ENCODE results near the gene NRAP. TPM values are rescaled to one million over a fixed set of nuclear protein-coding genes. Genes with fewer than 3 reads are reported as not detected.

Gene NRAP
- polyA plus RNA-seq, 1 donor from 2014 or later, result not detected

DNA sequence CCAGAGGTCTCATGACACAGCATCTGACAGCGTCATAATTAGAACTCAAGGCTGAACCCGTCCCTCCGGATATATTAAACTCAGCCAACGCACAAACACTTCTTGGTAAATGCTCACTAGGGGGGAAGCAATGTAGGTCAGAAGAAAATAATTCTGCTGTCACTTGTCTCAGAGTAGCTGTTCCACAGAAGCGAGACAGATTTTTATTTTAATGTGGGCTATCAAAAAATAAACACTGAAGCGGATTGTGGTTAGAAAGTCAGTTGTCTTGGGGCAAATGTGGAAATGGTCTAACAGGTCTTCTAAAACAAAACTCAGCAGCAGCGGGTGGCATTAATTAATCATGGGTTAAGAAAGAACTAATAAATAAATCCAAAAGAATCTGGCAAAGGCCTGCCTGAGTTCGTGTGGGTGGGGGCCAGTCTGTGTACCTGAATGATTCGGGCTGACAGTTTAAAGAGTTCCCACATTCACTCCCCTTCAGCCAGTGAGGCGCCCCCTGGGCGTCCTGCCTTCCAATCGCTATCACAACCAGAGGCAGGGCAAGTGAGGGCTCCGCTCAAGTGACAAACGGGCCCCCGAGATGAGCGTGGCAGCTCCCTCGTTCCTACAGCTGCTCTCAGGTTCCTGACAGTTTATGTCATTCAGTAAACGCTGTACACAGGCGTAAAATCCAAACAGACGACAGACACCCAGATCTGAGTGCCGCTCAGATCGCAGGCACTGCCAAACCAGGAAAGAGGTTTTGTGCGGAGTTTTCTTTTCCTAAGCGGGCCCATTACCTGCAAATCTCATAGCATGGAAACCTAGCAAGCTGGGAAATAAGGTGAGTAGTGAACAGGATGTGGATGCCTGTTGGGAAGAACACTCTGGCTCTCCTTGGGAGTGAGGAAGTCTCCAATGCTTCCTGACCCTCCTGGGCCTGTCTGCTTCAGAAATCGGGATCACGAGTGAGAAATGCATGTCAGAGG is 52.9 kb downstream of the NRAP start:
- Histone ChIP-seq H3K79me2 (replicated peaks; ENCODE audit: insufficient read depth, low read length) (no peaks in the 10 kb centered on the region), H2AFZ (ENCODE audit: low read depth, low read length) (no peak overlapping the region), H3F3A (ENCODE audit: insufficient read depth, low read length, poor library complexity, severe bottlenecking) (no peaks in the 10 kb centered on the region), H3K9me2 (ENCODE audit: insufficient read depth, low read length) (no peaks in the 10 kb centered on the region), H3K27me3 (ENCODE audit: insufficient read depth, low read depth, low read length) (no peaks in the 10 kb centered on the region), H3K4me2 (ENCODE audit: low read length) (no peak overlapping the region), H3K9me3 (ENCODE audit: low read length) (no peaks in the 10 kb centered on the region), H3K4me3 (ENCODE audit: low read length) (no peak overlapping the region), H3K27ac (ENCODE audit: low read length) (no peak overlapping the region), H3K9ac (ENCODE audit: low read length) (no peak overlapping the region), H4K20me1 (ENCODE audit: insufficient read depth) (no peaks in the 10 kb centered on the region), H3K36me3 (ENCODE audit: insufficient read depth, low read length) (no peaks in the 10 kb centered on the region)
- TF ChIP-seq, protein P1, sequence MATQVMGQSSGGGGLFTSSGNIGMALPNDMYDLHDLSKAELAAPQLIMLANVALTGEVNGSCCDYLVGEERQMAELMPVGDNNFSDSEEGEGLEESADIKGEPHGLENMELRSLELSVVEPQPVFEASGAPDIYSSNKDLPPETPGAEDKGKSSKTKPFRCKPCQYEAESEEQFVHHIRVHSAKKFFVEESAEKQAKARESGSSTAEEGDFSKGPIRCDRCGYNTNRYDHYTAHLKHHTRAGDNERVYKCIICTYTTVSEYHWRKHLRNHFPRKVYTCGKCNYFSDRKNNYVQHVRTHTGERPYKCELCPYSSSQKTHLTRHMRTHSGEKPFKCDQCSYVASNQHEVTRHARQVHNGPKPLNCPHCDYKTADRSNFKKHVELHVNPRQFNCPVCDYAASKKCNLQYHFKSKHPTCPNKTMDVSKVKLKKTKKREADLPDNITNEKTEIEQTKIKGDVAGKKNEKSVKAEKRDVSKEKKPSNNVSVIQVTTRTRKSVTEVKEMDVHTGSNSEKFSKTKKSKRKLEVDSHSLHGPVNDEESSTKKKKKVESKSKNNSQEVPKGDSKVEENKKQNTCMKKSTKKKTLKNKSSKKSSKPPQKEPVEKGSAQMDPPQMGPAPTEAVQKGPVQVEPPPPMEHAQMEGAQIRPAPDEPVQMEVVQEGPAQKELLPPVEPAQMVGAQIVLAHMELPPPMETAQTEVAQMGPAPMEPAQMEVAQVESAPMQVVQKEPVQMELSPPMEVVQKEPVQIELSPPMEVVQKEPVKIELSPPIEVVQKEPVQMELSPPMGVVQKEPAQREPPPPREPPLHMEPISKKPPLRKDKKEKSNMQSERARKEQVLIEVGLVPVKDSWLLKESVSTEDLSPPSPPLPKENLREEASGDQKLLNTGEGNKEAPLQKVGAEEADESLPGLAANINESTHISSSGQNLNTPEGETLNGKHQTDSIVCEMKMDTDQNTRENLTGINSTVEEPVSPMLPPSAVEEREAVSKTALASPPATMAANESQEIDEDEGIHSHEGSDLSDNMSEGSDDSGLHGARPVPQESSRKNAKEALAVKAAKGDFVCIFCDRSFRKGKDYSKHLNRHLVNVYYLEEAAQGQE (IDR thresholded peaks at IDR 0.05; ENCODE audit: borderline replicate concordance), result peak; percentile 93
- TF ChIP-seq SMC3 (conservative IDR thresholded peaks at IDR 0.05; ENCODE audit: poor library complexity) (no peak), EZH2 (IDR thresholded peaks at IDR 0.05; ENCODE audit: borderline replicate concordance, insufficient read depth, low read length, poor library complexity, severe bottlenecking) (no peak), POLR2AphosphoS5 (IDR thresholded peaks at IDR 0.05) (peak; percentile 51), RAD21 (conservative IDR thresholded peaks at IDR 0.05) (no peak), EP300 (conservative IDR thresholded peaks at IDR 0.05; ENCODE audit: poor library complexity, severe bottlenecking) (peak; percentile 78), MXI1 (conservative IDR thresholded peaks at IDR 0.05; ENCODE audit: poor library complexity, severe bottlenecking) (no peak)

DNA sequence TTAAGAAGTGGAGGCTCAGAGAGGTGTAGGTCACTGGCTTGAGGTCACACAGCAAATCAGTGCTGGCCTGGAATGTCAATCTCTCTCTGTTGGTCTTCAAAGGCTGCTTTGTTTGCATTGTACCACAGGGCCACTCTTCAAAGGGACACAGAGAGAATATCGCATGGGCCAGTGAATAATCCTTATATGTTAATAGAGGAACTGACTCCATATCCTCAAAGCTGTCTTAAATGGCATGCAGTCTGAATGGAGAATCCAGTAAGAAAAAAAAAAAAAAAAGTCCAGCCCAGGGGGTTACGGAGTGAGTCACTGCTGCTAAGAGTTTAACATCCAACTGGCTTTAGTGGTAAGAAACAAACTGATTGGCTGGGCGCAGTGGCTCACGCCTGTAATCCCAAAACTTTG is 54.1 kb downstream of the NRAP start:
- Histone ChIP-seq H3K9me3 (ENCODE audit: low read length) (no peaks in the 10 kb centered on the region), H3K79me2 (replicated peaks; ENCODE audit: insufficient read depth, low read length) (no peaks in the 10 kb centered on the region), H2AFZ (ENCODE audit: low read depth, low read length) (no peak overlapping the region), H4K20me1 (ENCODE audit: insufficient read depth) (no peaks in the 10 kb centered on the region), H3K4me3 (ENCODE audit: low read length) (no peak overlapping the region), H3K9me2 (ENCODE audit: insufficient read depth, low read length) (no peaks in the 10 kb centered on the region), H3K27ac (ENCODE audit: low read length) (no peak overlapping the region), H3F3A (ENCODE audit: insufficient read depth, low read length, poor library complexity, severe bottlenecking) (no peaks in the 10 kb centered on the region), H3K36me3 (ENCODE audit: insufficient read depth, low read length) (no peaks in the 10 kb centered on the region), H3K4me2 (ENCODE audit: low read length) (no peak overlapping the region), H3K27me3 (ENCODE audit: insufficient read depth, low read depth, low read length) (no peaks in the 10 kb centered on the region), H3K9ac (ENCODE audit: low read length) (no peak overlapping the region)
- TF ChIP-seq MXI1 (conservative IDR thresholded peaks at IDR 0.05; ENCODE audit: poor library complexity, severe bottlenecking) (no peak), EZH2 (IDR thresholded peaks at IDR 0.05; ENCODE audit: borderline replicate concordance, insufficient read depth, low read length, poor library complexity, severe bottlenecking) (no peak), RAD21 (conservative IDR thresholded peaks at IDR 0.05) (no peak)

All from neural cell (in vitro differentiated cells).